Left lobe of liver (tissue), 2 donors: Measurements from ENCODE around the gene NFYA. TPM values are rescaled to one million over a fixed set of nuclear protein-coding genes. Genes with fewer than 3 reads are reported as not detected.
"Not testable (repeated sequence)": the region's sequence is repeated elsewhere in the genome, so short reads cannot be mapped to it uniquely, and the experiment has no call there.

Experiments
- ATAC-seq: fragments of 200-7000 bp; cut with Tn5 transposase; one replicate; pipeline ENCODE4 v1.9.1; 2020; ENCODE audit warnings: mild to moderate bottlenecking, moderate library complexity
- DNase-seq: peaks from one replicate; pipeline ENCODE4 v3.0.0-alpha.2; 2020; ENCODE audit warnings: low spot score
- total RNA-seq: library from RNA; stranded (reverse); gene quantifications from one replicate; pipeline ENCODE4 v1.2.1, GENCODE V29; 2021
- donor health status: DM: no; HTN: no; CAD: no; lungs with moderate emphysema.
- donor health status: DM: no; HTN: yes; CAD: no.

The NFYA gene
- total RNA-seq, 1 donor from 2014 or later = 7.7 TPM

DNA sequence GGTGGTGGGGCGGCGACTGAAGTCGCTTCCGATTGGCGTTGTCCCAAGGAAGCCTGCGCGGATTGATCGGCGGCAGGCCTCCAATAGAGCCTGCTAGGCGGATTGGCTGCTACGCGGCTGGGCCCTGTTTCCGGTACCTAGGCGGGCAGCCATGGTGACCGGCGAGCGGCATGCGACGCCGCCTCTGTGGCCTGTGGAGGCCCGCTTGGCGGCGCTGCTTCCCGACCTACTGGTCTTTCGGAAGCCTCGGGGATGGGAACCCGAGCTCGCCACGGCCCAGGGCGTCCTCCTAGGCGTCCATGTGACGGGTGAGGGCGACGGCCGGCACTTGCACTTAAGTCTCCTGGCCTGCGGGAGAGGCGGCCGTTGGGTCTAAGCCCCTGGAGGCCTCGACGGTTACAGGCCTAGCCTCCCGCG is 28.1 kb downstream of the NFYA start:
- ATAC-seq = no peak
- DNase-seq = no peak

DNA sequence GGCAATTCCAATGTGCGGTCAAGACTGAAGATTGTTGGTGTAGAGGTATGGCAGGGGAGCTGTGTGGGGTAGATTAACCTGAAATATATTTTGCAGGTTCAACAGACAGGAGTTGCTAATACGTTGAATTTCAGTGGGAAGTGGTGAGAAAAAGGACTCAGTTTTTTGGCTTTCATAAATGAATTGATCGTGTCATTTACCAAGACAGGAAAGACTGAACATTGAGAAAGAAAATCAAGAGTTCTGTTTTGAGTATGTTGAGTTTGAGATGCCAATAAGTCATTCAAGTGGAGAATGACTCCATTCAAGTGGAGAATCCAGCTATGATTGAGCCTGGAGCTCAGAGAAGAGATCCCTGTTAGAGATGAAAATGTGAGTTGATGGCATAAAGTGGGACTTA is 31.1 kb downstream of the NFYA start:
- ATAC-seq = no peak

DNA sequence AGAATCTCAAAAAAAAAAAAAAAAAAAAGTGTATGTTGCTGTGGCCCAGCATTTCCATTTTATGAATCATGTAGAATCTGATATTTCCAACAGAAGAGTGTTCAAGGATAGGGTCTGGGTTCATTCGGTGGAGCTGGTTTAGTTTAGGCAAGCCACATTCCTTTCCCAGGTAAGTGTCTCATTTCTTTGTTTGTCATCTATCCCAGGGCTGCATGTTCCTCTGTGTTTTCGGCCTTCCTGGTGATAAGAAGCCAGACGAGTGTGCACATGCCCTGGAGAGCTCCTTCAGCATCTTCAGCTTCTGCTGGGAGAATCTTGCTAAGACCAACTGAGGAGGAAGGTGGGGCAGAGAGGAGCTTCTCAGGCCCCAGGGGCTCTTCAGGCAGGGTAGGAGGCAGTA is 38.2 kb downstream of the NFYA start:
- ATAC-seq (no peak), DNase-seq (no peak)

More for the DNA sequence above, 31.1 kb downstream of the NFYA start:
- no peak for DNase-seq

DNA sequence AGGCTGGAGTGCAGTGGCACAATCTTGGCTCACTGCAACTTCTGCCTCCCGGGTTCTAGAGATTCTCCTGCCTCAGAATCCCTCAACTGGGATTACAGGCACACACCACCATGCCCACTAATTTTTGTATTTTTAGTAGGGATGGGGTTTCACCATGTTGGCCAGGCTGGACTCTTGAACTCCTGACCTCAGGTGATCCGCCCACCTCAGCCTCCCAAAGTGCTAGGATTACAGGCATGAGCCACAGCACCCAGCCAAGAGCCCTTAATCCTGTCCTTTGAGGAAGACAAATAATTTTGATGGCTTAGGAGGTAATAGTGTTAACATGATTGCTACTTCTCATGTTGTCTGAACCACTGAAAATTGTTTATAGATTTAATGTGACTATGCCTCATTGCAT is 42.3 kb downstream of the NFYA start:
- not testable (repeated sequence) for DNase-seq
- ATAC-seq = peak; percentile 40

DNA sequence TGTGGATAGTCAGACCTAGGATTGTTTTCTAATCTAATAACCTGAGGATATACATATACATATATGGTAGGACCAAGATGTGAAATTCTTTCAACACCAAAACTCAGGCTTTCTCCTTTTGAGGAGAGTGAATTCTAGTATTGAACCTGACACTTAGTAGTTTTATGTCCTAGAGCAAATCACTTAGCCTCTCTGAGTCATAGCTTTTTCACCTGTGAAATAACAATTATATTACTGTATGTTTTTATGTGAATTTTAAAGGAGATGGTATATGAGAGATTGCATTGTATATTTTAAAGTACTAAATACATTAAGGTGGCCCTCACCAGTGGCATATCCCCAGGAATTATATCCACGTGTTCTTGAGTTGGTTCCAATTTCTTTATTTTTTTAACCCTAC is 46.7 kb downstream of the NFYA start:
- ATAC-seq = no peak
- DNase-seq = no peak

DNA sequence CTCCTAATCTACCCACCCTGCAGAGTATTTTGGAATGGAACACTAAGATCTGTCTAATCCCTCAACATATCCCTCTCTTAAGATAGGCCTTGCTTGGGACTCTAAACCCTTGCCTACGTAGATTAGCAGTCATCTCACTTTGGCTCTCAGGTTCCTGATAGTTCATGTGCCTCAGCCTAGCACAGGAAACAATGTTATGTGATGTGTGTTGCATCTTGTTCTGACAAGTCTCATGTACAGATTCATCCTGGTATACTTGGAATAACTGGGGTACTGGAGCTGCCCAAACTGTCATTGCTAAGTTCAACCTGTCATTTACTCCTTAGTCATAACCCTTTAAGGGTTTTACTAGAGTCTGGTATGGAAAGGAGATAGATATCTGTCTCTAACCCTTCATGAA is 47.3 kb downstream of the NFYA start:
- DNase-seq = no peak

DNA sequence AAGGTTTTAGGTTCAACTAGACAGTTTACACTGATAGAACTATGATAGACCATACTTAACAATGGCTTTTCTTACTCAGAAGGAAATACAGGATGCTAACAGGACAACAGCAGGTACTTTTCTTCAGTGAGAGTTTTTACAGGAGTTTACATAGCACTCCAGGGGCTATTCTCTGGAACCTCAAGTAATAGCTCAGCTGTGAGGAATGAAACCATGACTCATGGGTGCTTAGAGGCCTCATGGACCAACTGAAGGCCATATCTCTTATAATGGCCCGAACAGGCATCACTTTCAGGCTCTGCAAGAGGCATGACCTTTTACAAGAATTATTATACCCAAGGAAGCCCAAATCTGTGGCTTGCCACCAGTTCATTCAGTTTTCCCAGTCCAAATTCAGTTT is 49.6 kb downstream of the NFYA start:
- ATAC-seq = no peak

More for the DNA sequence above, 47.3 kb downstream of the NFYA start:
- ATAC-seq = no peak

DNA sequence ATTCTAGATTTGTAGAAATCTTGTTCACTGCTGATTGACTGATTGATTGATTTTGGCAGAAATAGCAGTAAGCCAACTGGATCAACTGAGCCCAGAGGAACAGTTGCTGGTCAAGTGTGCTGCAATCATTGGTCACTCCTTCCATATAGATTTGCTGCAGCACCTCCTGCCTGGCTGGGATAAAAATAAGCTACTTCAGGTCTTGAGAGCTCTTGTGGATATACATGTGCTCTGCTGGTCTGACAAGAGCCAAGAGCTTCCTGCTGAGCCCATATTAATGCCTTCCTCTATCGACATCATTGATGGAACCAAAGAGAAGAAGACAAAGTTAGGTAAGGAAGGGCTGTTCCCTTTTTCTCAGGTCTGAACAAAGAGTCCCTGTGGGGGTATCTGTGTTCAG is 50.1 kb downstream of the NFYA start:
- ATAC-seq = no peak

More for the DNA sequence above, 49.6 kb downstream of the NFYA start:
- DNase-seq = no peak

DNA sequence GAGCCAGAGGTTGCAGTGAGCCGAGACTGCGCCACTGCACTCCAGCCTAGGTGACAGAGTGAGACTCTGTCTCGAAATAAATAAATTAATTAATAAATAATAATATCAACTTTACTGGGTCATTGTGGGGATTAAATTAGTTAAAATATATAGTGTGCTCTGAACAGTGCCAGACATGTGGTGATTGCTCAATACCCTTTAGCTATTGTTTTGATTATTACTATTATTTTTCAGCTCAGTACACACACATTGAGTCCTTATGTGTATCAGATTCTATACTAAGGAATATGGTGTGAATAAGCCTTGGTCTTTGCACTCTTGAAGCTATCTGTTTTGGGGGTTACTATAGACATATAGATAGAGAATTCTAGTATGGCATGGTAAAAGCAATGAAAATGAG is 52.5 kb downstream of the NFYA start:
- ATAC-seq = no peak
- no peak for DNase-seq

More for the DNA sequence above, 50.1 kb downstream of the NFYA start:
- no peak for DNase-seq

DNA sequence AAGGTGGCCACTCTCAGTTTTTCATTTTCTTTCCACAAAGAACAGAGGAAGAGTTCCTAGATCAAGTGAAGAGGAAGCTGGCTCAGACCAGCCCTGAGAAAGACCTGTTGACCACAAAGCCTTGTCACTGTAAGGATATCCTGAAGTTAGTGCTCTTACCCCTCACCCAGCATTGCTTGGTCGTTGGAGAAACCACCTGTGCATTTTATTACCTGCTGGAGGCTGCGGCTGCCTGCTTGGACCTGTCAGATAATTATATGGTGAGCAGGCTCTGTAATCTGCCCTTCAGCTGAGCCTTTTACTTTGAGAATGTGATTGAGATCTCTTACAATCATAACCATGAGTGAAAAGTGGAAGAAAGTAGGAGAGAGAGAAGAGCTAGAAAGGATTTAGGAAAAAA is 59.5 kb downstream of the NFYA start:
- DNase-seq (no peak), ATAC-seq (no peak)

DNA sequence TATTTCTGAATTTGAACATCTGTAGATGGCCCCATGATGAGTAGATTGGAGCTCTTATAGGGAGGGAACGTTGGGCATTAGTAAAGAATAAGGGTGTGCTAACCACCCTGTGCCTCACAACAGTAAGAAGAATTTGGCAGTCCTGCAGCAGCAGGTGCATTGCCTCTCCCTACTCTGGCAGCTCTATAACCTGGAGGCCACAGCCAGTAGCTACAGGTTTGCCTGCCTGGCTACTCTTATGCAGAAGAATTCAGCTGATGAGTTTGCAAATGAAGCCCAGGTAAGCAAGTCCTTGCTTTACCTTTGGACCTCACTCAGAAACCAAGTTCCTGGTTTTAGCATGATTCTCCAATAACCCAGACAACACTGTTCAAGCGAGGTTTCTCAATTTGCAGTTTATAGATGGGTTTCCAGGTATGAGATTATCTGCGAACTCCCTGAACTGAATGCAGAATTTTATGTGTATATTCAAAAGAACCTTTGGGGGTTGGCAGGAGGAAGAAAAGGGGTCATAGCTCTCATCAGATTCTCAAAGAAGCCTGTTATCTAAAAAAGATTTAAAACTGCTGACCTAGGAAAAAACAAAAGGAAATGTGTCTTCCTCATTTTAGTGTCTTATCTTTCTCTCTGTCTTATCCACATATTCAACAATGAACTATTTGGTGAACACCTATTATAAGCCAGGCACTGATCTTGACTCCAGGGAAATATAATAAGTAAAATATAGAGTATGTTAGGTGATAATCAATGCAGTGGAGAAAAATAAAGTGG is 62.5 kb downstream of the NFYA start:
- ATAC-seq (no peak), DNase-seq (no peak)

DNA sequence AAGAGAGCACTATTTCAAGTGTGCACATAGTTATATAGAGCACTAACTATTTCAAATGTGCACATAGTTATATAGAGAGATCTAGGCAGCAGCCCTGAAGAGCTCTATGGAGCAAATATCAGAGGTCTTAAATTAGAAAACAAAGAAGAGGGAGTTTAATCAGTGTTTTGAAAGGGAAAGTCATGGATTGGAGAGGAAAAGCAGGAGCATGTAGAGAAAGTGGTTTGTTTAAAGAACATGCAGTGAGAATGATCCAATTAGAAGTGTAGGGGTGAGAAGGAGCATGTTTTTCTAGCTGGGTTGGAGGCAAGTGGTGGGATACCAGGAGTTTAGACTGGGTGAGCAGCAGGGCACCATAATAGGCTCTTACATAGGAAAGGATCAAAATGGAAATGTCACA is 64.1 kb downstream of the NFYA start:
- DNase-seq (no peak), ATAC-seq (no peak)

DNA sequence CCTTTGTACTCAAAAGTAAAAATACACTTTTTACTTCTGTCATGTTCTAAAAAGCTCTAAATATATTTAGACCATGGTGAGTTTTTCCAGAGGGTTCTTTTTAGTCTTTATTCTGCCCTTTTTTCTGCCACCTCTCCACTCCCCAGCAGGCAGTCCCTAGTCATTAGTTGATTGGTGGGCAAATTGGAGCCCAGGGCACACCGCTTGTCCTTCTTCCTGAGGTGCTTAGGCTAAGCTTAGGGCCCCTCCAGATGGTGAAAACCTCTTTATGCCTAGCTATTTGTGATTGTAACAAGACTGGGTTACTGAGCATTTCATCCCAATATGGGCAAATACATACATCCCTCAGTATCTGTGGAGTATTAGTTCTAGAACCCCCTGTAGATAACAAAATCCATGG is 75.1 kb downstream of the NFYA start:
- DNase-seq = no peak
- ATAC-seq = no peak

Other genes with a start within 250 kb of the NFYA start
- gene UNC5CL, start 33.8 kb upstream of the NFYA start, total RNA-seq = 9.3 TPM
- gene TSPO2, start 30.5 kb upstream of the NFYA start, total RNA-seq = 0.30 TPM
- not detected for gene APOBEC2, start 19.8 kb upstream of the NFYA start, total RNA-seq
- gene OARD1, start 618 bp upstream of the NFYA start, total RNA-seq = 22.4 TPM
- not detected for gene TREML1, start 81.4 kb downstream of the NFYA start, total RNA-seq
- 0.28 TPM for gene TREM2, start 90.1 kb downstream of the NFYA start, total RNA-seq
- 0.08 TPM for gene TREML2, start 128.2 kb downstream of the NFYA start, total RNA-seq
- not detected for gene TREML4, start 155.4 kb downstream of the NFYA start, total RNA-seq
- gene TREM1, start 213.7 kb downstream of the NFYA start, total RNA-seq = 0.25 TPM